ENCODE results near the gene FUZ. TPM values are rescaled to one million over a fixed set of nuclear protein-coding genes. Genes with fewer than 3 reads are reported as not detected.
A peak's percentile ranks its signal among the peaks of the same experiment; 100 is the strongest.

The FUZ gene
- total and polyA plus RNA-seq, 2 experiments from 2014 or later, result 19.5 to 20.4 TPM

DNA sequence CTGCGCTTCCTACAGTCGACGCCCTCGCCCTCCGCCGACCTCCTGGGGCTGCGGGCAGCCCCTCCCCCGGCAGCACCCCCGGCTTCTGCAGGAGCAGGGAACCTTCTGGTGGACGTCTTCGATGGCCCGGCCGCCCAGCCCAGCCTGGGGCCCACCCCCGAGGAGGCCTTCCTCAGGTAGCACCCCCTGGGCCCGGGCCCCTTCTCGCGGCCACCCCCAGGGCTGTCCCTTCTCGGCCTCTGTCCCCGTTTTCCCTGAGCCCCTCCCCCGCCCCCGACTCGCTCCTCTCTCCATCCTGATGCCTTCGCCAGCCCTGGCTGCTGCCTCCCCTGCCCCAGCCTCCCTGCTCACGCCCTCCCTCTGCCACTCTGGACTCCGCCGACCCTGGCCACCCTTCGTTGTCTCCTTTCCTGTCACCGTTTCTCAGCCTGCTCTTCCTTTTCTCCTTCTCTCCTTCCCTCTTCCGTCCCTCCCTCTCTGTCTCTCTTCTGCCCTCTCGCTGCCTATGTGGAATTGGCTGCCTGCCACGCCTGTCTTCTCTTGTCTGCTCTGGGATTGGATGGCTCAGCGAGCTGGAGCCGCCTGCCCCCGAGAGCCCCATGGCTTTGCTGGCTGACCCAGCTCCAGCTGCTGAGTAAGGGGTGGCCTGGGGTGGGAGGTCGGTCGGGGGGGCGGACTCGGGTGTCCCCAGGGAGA is 11.0 kb downstream of the FUZ start:
- no peak overlapping the region for H3K4me3 ChIP-seq

DNA sequence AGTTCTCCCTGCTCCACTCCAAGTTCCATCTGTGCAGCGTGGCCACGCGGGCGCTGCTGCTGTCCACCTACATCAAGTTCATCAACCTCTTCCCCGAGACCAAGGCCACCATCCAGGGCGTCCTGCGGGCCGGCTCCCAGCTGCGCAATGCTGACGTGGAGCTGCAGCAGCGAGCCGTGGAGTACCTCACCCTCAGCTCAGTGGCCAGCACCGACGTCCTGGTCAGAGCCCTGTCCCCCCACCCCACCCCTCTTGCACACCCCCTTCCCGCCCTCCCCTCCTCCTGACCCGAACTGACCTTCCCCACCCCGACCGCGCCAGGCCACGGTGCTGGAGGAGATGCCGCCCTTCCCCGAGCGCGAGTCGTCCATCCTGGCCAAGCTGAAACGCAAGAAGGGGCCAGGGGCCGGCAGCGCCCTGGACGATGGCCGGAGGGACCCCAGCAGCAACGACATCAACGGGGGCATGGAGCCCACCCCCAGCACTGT is 11.6 kb downstream of the FUZ start:
- H3K4me3 ChIP-seq, result no peak overlapping the region
- 90% methylated on average over 22 of the region's 32 CpGs for WGBS (ENCODE audit: low lambda C conversion rate, missing lambda C conversion rate)
- no peaks in the 10 kb centered on the region for H3K9me3 ChIP-seq (ENCODE audit: low read depth)
- H4K20me1 ChIP-seq (ENCODE audit: insufficient read depth, poor library complexity, severe bottlenecking), result no peaks in the 10 kb centered on the region
- no peak for TF ChIP-seq EZH2 (IDR thresholded peaks at IDR 0.05; ENCODE audit: borderline replicate concordance)
- TF ChIP-seq, protein P1, sequence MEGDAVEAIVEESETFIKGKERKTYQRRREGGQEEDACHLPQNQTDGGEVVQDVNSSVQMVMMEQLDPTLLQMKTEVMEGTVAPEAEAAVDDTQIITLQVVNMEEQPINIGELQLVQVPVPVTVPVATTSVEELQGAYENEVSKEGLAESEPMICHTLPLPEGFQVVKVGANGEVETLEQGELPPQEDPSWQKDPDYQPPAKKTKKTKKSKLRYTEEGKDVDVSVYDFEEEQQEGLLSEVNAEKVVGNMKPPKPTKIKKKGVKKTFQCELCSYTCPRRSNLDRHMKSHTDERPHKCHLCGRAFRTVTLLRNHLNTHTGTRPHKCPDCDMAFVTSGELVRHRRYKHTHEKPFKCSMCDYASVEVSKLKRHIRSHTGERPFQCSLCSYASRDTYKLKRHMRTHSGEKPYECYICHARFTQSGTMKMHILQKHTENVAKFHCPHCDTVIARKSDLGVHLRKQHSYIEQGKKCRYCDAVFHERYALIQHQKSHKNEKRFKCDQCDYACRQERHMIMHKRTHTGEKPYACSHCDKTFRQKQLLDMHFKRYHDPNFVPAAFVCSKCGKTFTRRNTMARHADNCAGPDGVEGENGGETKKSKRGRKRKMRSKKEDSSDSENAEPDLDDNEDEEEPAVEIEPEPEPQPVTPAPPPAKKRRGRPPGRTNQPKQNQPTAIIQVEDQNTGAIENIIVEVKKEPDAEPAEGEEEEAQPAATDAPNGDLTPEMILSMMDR (IDR thresholded peaks at IDR 0.05; ENCODE audit: poor library complexity), result no peak
- no peak for TF ChIP-seq EZH2phosphoT487 (IDR thresholded peaks at IDR 0.05; ENCODE audit: low read depth, severe bottlenecking, unreplicated experiment)
- no peak for DNase-seq (ENCODE audit: low spot score)
- H3K4me1 ChIP-seq (ENCODE audit: insufficient read depth), result no peaks in the 10 kb centered on the region
- no peak overlapping the region for H2AFZ ChIP-seq
- no peak overlapping the region for H3K27ac ChIP-seq
- H3K36me3 ChIP-seq (replicated peaks; ENCODE audit: insufficient read depth, low read depth), result no peaks in the 10 kb centered on the region
- no peaks in the 10 kb centered on the region for H3K79me2 ChIP-seq
- peak overlapping the region; percentile 44 for H3K4me2 ChIP-seq
- no peaks in the 10 kb centered on the region for H3K27me3 ChIP-seq
- no peaks in the 10 kb centered on the region for H3K9me2 ChIP-seq (replicated peaks; ENCODE audit: insufficient read depth)

More for the DNA sequence above, 11.0 kb downstream of the FUZ start:
- Histone ChIP-seq H4K20me1 (ENCODE audit: insufficient read depth, poor library complexity, severe bottlenecking) (no peaks in the 10 kb centered on the region), H3K4me2 (peak overlapping the region; percentile 44), H2AFZ (no peak overlapping the region), H3K9me2 (replicated peaks; ENCODE audit: insufficient read depth) (no peaks in the 10 kb centered on the region), H3K79me2 (no peaks in the 10 kb centered on the region), H3K27ac (no peak overlapping the region), H3K9me3 (ENCODE audit: low read depth) (no peaks in the 10 kb centered on the region), H3K36me3 (replicated peaks; ENCODE audit: insufficient read depth, low read depth) (no peaks in the 10 kb centered on the region), H3K4me1 (ENCODE audit: insufficient read depth) (no peaks in the 10 kb centered on the region), H3K27me3 (no peaks in the 10 kb centered on the region)
- peak; percentile 87 for DNase-seq (ENCODE audit: low spot score)
- TF ChIP-seq EZH2phosphoT487 (IDR thresholded peaks at IDR 0.05; ENCODE audit: low read depth, severe bottlenecking, unreplicated experiment), result no peak
- TF ChIP-seq, protein P1 (IDR thresholded peaks at IDR 0.05; ENCODE audit: poor library complexity), result peak; percentile 26
- no peak for TF ChIP-seq EZH2 (IDR thresholded peaks at IDR 0.05; ENCODE audit: borderline replicate concordance)
- 68% methylated on average over 17 of the region's 38 CpGs for WGBS (ENCODE audit: low lambda C conversion rate, missing lambda C conversion rate)

DNA sequence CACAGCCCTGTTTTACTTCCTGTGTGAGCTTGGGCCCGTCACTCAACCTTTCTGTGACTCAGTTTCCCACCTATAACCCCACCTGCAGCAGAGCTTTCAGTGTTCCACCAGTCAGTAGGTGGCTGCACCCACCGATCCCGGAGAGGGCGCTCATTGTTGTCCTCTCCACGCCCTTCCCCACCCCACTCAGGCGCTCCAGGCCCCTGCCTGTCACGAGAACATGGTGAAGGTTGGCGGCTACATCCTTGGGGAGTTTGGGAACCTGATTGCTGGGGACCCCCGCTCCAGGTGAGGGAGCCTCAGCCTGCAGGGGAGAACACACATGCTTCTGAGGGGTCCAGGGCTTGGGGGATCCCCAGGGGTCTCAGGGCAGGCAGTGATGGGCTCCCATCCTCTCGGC is 12.3 kb downstream of the FUZ start:
- no peak overlapping the region for H3K27ac ChIP-seq
- TF ChIP-seq, protein P1 (IDR thresholded peaks at IDR 0.05; ENCODE audit: poor library complexity), result no peak
- TF ChIP-seq EZH2phosphoT487 (IDR thresholded peaks at IDR 0.05; ENCODE audit: low read depth, severe bottlenecking, unreplicated experiment) (no peak), EZH2 (IDR thresholded peaks at IDR 0.05; ENCODE audit: borderline replicate concordance) (no peak)
- no peaks in the 10 kb centered on the region for H3K4me1 ChIP-seq (ENCODE audit: insufficient read depth)
- H3K4me2 ChIP-seq, result no peak overlapping the region
- no peak overlapping the region for H3K4me3 ChIP-seq
- H3K9me2 ChIP-seq (replicated peaks; ENCODE audit: insufficient read depth), result no peaks in the 10 kb centered on the region
- no peaks in the 10 kb centered on the region for H4K20me1 ChIP-seq (ENCODE audit: insufficient read depth, poor library complexity, severe bottlenecking)
- no peaks in the 10 kb centered on the region for H3K27me3 ChIP-seq
- no peaks in the 10 kb centered on the region for H3K79me2 ChIP-seq
- no peak for DNase-seq (ENCODE audit: low spot score)
- no peak overlapping the region for H2AFZ ChIP-seq
- WGBS (ENCODE audit: low lambda C conversion rate, missing lambda C conversion rate), result 96% methylated on average over 10 of the region's 10 CpGs
- no peaks in the 10 kb centered on the region for H3K9me3 ChIP-seq (ENCODE audit: low read depth)
- no peaks in the 10 kb centered on the region for H3K36me3 ChIP-seq (replicated peaks; ENCODE audit: insufficient read depth, low read depth)
